ENCODE measurements around the gene WDR53. TPM values are rescaled to one million over a fixed set of nuclear protein-coding genes. Genes with fewer than 3 reads are reported as not detected.
"Not testable (repeated sequence)": the region's sequence is repeated elsewhere in the genome, so short reads cannot be mapped to it uniquely, and the experiment has no call there.

The WDR53 gene
- polyA plus RNA-seq, 3 donors, result 4.1 to 6.7 (median 5.3) TPM

GRCh38 chr3:196599734-196600128, 31.4 kb upstream of the WDR53 start:
- H3K4me1 ChIP-seq (ENCODE audit: control insufficient read depth in 1 of 2, insufficient read depth in 2 of 2, low read length in 2 of 2), result peaks cover 3 to 5% of the 10 kb centered on the region in 2 donors
- Mint-ChIP-seq H3K9me3 (peaks cover 0 to 12% (median 5%) of the 10 kb centered on the region in 7 donors), H3K27me3 (ENCODE audit: low read depth in 3 of 3) (peaks cover 9 to 29% (median 19%) of the 10 kb centered on the region in 3 donors), H3K4me3 (no peak overlapping the region), H3K27ac (no peak overlapping the region), H3K4me1 (peaks cover 20% of the 10 kb centered on the region), H3K36me3 (no peaks in the 10 kb centered on the region)
- H3K27me3 ChIP-seq (ENCODE audit: control insufficient read depth in 2 of 2, insufficient read depth in 2 of 2, low read length in 2 of 2), result peaks cover 0 to 11% of the 10 kb centered on the region in 2 donors
- H3K27ac ChIP-seq (ENCODE audit: low read depth in 1 of 2, low read length in 2 of 2), result no peak overlapping the region
- no peak overlapping the region for H3K4me3 ChIP-seq (replicated peaks in 1 of 3; ENCODE audit: low read depth in 2 of 3, low read length in 3 of 3)
- H4K20me1 ChIP-seq (ENCODE audit: insufficient read depth, low read length), result no peaks in the 10 kb centered on the region
- DNase-seq, result no peak
- H3K36me3 ChIP-seq (replicated peaks in 1 of 2; ENCODE audit: control insufficient read depth in 1 of 2, insufficient read depth in 2 of 2, low read length in 2 of 2), result no peaks in the 10 kb centered on the region
- H3K4me2 ChIP-seq (replicated peaks; ENCODE audit: extremely low read depth, low read length, poor library complexity, severe bottlenecking), result no peak overlapping the region
- no CpG with 5 or more reads among the region's 5 CpGs for WGBS (ENCODE audit: insufficient coverage)
- no peak overlapping the region for H3K9ac ChIP-seq (ENCODE audit: insufficient read depth, low read length, poor library complexity, severe bottlenecking)
- H3K9me3 ChIP-seq (replicated peaks in 1 of 2; ENCODE audit: control insufficient read depth in 1 of 2, insufficient read depth in 1 of 2, low read length in 2 of 2), result no peaks in the 10 kb centered on the region
- H2AFZ ChIP-seq (ENCODE audit: insufficient read depth, low read depth, low read length, poor library complexity, severe bottlenecking), result no peak overlapping the region
- H3K79me2 ChIP-seq (ENCODE audit: insufficient read depth, low read length), result no peaks in the 10 kb centered on the region
- intact Hi-C loops (cut with micrococcal nuclease), result no loop called here
- TF ChIP-seq, protein P1, sequence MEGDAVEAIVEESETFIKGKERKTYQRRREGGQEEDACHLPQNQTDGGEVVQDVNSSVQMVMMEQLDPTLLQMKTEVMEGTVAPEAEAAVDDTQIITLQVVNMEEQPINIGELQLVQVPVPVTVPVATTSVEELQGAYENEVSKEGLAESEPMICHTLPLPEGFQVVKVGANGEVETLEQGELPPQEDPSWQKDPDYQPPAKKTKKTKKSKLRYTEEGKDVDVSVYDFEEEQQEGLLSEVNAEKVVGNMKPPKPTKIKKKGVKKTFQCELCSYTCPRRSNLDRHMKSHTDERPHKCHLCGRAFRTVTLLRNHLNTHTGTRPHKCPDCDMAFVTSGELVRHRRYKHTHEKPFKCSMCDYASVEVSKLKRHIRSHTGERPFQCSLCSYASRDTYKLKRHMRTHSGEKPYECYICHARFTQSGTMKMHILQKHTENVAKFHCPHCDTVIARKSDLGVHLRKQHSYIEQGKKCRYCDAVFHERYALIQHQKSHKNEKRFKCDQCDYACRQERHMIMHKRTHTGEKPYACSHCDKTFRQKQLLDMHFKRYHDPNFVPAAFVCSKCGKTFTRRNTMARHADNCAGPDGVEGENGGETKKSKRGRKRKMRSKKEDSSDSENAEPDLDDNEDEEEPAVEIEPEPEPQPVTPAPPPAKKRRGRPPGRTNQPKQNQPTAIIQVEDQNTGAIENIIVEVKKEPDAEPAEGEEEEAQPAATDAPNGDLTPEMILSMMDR (IDR thresholded peaks at IDR 0.05), result no peak

DNA sequence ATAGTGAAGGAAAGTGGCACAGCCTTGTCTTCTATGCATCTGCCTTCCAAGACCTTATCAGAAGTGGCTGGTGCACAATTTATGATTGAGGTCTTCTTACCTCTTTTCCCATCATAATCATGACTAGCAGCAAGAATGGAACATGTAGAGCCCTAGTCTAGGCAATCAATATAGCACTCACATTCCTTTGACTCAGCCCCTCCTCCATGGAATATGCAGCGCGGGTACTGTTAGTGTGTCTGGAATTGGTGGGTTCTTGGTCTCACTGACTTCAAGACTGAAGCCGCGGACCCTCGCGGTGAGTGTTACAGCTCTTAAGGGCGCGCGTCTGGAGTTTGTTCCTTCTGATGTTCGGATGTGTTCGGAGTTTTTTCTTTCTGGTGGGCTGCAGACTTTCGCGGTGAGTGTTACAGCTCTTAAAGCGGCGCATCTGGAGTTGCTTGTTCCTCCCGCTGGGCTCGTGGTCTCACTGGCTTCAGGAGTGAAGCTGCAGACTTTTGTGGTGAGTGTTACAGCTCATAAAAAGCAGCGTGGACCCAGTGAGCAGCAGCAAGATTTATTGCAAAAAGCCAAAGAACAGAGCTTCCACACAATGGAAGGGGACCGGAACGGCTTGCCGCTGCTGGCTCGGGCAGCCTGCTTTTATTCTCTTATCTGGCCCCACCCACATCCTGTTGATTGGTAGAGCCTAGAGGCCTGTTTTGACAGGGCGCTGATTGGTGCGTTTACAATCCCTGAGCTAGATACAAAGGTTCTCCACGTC, 29.8 kb upstream of the WDR53 start:
- 34% methylated on average over 20 of the region's 25 CpGs for WGBS (ENCODE audit: insufficient coverage)
- Histone ChIP-seq H3K27me3 (ENCODE audit: control insufficient read depth in 2 of 2, insufficient read depth in 2 of 2, low read length in 2 of 2) (peaks cover 0 to 11% of the 10 kb centered on the region in 2 donors), H2AFZ (ENCODE audit: insufficient read depth, low read depth, low read length, poor library complexity, severe bottlenecking) (peak overlapping the region; percentile 80), H3K4me3 (replicated peaks in 1 of 3; ENCODE audit: low read depth in 2 of 3, low read length in 3 of 3) (peak overlapping the region; percentile 21 to 69 (median 22)), H3K4me2 (replicated peaks; ENCODE audit: extremely low read depth, low read length, poor library complexity, severe bottlenecking) (peak overlapping the region; percentile 68)
- H3K9ac ChIP-seq (ENCODE audit: insufficient read depth, low read length, poor library complexity, severe bottlenecking); H3K9me3 ChIP-seq (replicated peaks in 1 of 2; ENCODE audit: control insufficient read depth in 1 of 2, insufficient read depth in 1 of 2, low read length in 2 of 2); H3K36me3 Mint-ChIP-seq; intact Hi-C loops (cut with micrococcal nuclease); H3K4me1 ChIP-seq (ENCODE audit: control insufficient read depth in 1 of 2, insufficient read depth in 2 of 2, low read length in 2 of 2); H4K20me1 ChIP-seq (ENCODE audit: insufficient read depth, low read length); H3K27ac ChIP-seq (ENCODE audit: low read depth in 1 of 2, low read length in 2 of 2); DNase-seq; H3K36me3 ChIP-seq (replicated peaks in 1 of 2; ENCODE audit: control insufficient read depth in 1 of 2, insufficient read depth in 2 of 2, low read length in 2 of 2); H3K79me2 ChIP-seq (ENCODE audit: insufficient read depth, low read length): not testable (repeated sequence)
- Mint-ChIP-seq H3K27me3 (ENCODE audit: low read depth in 3 of 3) (peaks cover 9 to 30% (median 17%) of the 10 kb centered on the region in 3 donors), H3K4me1 (peaks cover 15% of the 10 kb centered on the region), H3K9me3 (peaks cover 0 to 12% (median 5%) of the 10 kb centered on the region in 7 donors), H3K27ac (peak overlapping the region in 1 of 7 donors; percentile 12), H3K4me3 (peak overlapping the region; percentile 82 to 90)

Measured in CD14-positive monocyte (primary cell).